Measurements from ENCODE around the gene RNMT.
A peak's percentile ranks its signal among the peaks of the same experiment; 100 is the strongest.

Gene RNMT

GRCh38 chr18:13811993-13812392 lies 85.5 kb downstream of the RNMT start:
- DNase-seq (ENCODE audit: low spot score): no peak

GRCh38 chr18:13813271-13813849 lies 86.9 kb downstream of the RNMT start:
- peak; percentile 73 for DNase-seq (ENCODE audit: low spot score)
